Endothelial cell of umbilical vein (primary cell): ENCODE results near the gene RARRES2. TPM values are rescaled to one million over a fixed set of nuclear protein-coding genes. Genes with fewer than 3 reads are reported as not detected.

Experiments used
- BruUV-seq: library from RNA; stranded (reverse); fragments of 400-500 nt; replicated peaks from 2 replicates; lab custom pipeline; 2021; lab: Mats Ljungman, UMichigan
- CTCF ChIA-PET: fragments of 300-600, 350-600 bp; sonication (Branson Sonifier 250); formaldehyde crosslinking; loops from one replicate; lab custom pipeline; 2021; ENCODE audit warnings: antibody characterized with exemption, inconsistent platforms; lab: Charles Lee
- POLR2A ChIA-PET: fragments of 300-600, 350-600 bp; sonication (Branson Sonifier 250); formaldehyde crosslinking; loops from one replicate; lab custom pipeline; 2021; ENCODE audit warnings: antibody characterized with exemption, inconsistent platforms; lab: Charles Lee
- DNase-seq: peaks from one replicate; pipeline ENCODE4 v3.0.0-alpha.2; 2011; ENCODE audit warnings: low read depth, low spot score
- FAIRE-seq: peaks from 2 replicates; lab custom pipeline; 2011; peaks lifted over from hg19 to GRCh38; lab: Jason Lieb, UNC
- H2AFZ ChIP-seq: 2 replicates; pipeline ENCODE4 v1.6.0; 2012; ENCODE audit warnings: low read depth, low read length, control low read depth, inconsistent platforms
- H3K27ac ChIP-seq: 2 replicates; pipeline ENCODE4 v1.5.1; 2011; ENCODE audit warnings: low read depth, mild to moderate bottlenecking, control low read depth, low read length, moderate library complexity; ENCODE audit not compliant: insufficient read depth
- H3K27me3 ChIP-seq, 2 experiments: 2 replicates each; pipeline versions ENCODE4 v1.6.0 to v1.6.1; 2011; ENCODE audit warnings: low read length in 2 of 2, mixed read lengths in 1 of 2; ENCODE audit not compliant: control insufficient read depth in 2 of 2, insufficient read depth in 2 of 2
- H3K36me3 ChIP-seq, 2 experiments: 2 replicates in 1 of 2; 3 replicates in 1 of 2; pipeline ENCODE4 v1.5.1; 2011; ENCODE audit warnings: low read length in 2 of 2, mild to moderate bottlenecking in 1 of 2, moderate library complexity in 1 of 2; ENCODE audit not compliant: control insufficient read depth in 2 of 2, insufficient read depth in 2 of 2; ENCODE audit errors: extremely low read depth in 1 of 2
- H3K4me1 ChIP-seq: 3 replicates; pipeline ENCODE4 v1.5.1; 2011; ENCODE audit warnings: mild to moderate bottlenecking, low read length; ENCODE audit not compliant: control insufficient read depth, insufficient read depth; ENCODE audit errors: extremely low read depth
- H3K4me2 ChIP-seq: 2 replicates; pipeline ENCODE4 v1.6.1; 2011; ENCODE audit warnings: low read length, control low read depth, mixed read lengths; ENCODE audit not compliant: insufficient read depth
- H3K4me3 ChIP-seq, 3 experiments: fragments of 200-600 bp in 1 of 3; sonication (generic), shearing (Covaris generic) in 1 of 3; replicated peaks in 1 of 3; 2 replicates each; pipeline ENCODE4 v1.5.1; 2011 to 2016; ENCODE audit warnings: control low read depth in 3 of 3, low read length in 3 of 3, mild to moderate bottlenecking in 2 of 3, inconsistent platforms in 1 of 3, low read depth in 1 of 3, moderate library complexity in 1 of 3; ENCODE audit not compliant: insufficient read depth in 1 of 3
- H3K79me2 ChIP-seq: 2 replicates; pipeline ENCODE4 v1.6.0; 2012; ENCODE audit warnings: low read length, inconsistent platforms; ENCODE audit not compliant: control insufficient read depth, insufficient read depth
- H3K9ac ChIP-seq: replicated peaks from 2 replicates; pipeline ENCODE3; 2011; ENCODE audit warnings: low read length, control low read depth; ENCODE audit not compliant: insufficient read depth; ENCODE audit errors: extremely low read depth
- H3K9me1 ChIP-seq: replicated peaks from 3 replicates; pipeline ENCODE4 v1.6.0; 2011; ENCODE audit warnings: mild to moderate bottlenecking, low read length; ENCODE audit not compliant: control insufficient read depth, insufficient read depth; ENCODE audit errors: extremely low read depth
- H3K9me3 ChIP-seq: replicated peaks from 2 replicates; pipeline ENCODE4 v1.5.1; 2012; ENCODE audit warnings: low read length, inconsistent platforms; ENCODE audit not compliant: control insufficient read depth, insufficient read depth
- H4K20me1 ChIP-seq: replicated peaks from 2 replicates; pipeline ENCODE3; 2011; ENCODE audit warnings: mild to moderate bottlenecking, low read length; ENCODE audit not compliant: control insufficient read depth, insufficient read depth; ENCODE audit errors: extremely low read depth
- CTCF ChIP-seq, 2 donors: IDR thresholded peaks; 1 replicate in 1 of 2; 2 replicates in 1 of 2; pipeline ENCODE4 v1.5.1; 2011; ENCODE audit warnings: low read length in 2 of 2, mild to moderate bottlenecking in 2 of 2, moderate library complexity in 2 of 2, control low read depth in 1 of 2, inconsistent platforms in 1 of 2, low read depth in 1 of 2; ENCODE audit not compliant: insufficient read depth in 1 of 2; ENCODE audit errors: extremely low read depth in 1 of 2
- EZH2 ChIP-seq: IDR thresholded peaks from 2 replicates; pipeline ENCODE4 v1.6.1; 2012; ENCODE audit warnings: borderline replicate concordance, low read depth, mild to moderate bottlenecking, moderate library complexity, low read length, inconsistent platforms; ENCODE audit not compliant: severe bottlenecking
- FOS ChIP-seq: IDR thresholded peaks from 2 replicates; pipeline ENCODE4 v1.6.1; 2011; ENCODE audit warnings: mild to moderate bottlenecking, low read length, moderate library complexity, borderline replicate concordance; ENCODE audit not compliant: insufficient read depth
- GATA2 ChIP-seq: IDR thresholded peaks from 2 replicates; pipeline ENCODE4 v1.7.0; 2011; ENCODE audit warnings: low read depth, mild to moderate bottlenecking, moderate library complexity, mixed read lengths, low read length; ENCODE audit not compliant: insufficient read length, insufficient read depth
- JUN ChIP-seq: IDR thresholded peaks from 2 replicates; pipeline ENCODE4 v1.6.1; 2011; ENCODE audit warnings: borderline replicate concordance, low read depth; ENCODE audit not compliant: insufficient read length, insufficient read depth
- MAX ChIP-seq: IDR thresholded peaks from 2 replicates; pipeline ENCODE4 v1.6.1; 2011; ENCODE audit not compliant: insufficient read depth, insufficient read length
- MYC ChIP-seq: IDR thresholded peaks from one replicate; pipeline ENCODE4 v1.6.1; 2011; ENCODE audit warnings: mild to moderate bottlenecking, low read depth, low read length
- POLR2A ChIP-seq: IDR thresholded peaks from 2 replicates; pipeline ENCODE4 v1.6.1; 2012; ENCODE audit warnings: low read depth, mild to moderate bottlenecking, control low read depth, low read length
- POLR2AphosphoS5 ChIP-seq: IDR thresholded peaks from 2 replicates; pipeline ENCODE4 v1.6.1; 2012; ENCODE audit warnings: low read depth, mild to moderate bottlenecking, control low read depth, low read length, moderate library complexity; ENCODE audit not compliant: insufficient read depth
- dilution Hi-C: fragments of 300-500 bp; cut with MboI; formaldehyde crosslinking; loops from one replicate; pipeline ENCODE4 v1.15.0; 2019; ENCODE audit warnings: low sequenced_read_pairs; ENCODE audit not compliant: extremely low pct_ligation_motif_present
- intact Hi-C: fragments of 100-400 bp; cut with micrococcal nuclease; formaldehyde crosslinking; loops from one replicate; pipeline ENCODE4 v1.10.0; 2022
- polyA plus RNA-seq, 4 experiments: library from polyadenylated mRNA; depleted of rRNA in 3 of 4; stranded (reverse) in 3 of 4; unstranded in 1 of 4; fragments of >200 nt; gene quantifications; 2 replicates each; pipeline versions ENCODE4 v1.2.1 to v1.2.3, GENCODE V29; 2011 to 2012; ENCODE audit warnings: missing spikeins in 1 of 4
- total RNA-seq: library from RNA; stranded (reverse); gene quantifications from 2 replicates; pipeline ENCODE4 v1.2.3, GENCODE V29; 2021

RARRES2 gene
- total and polyA plus RNA-seq, 2 donors (not counting 3 experiments of a cell fraction or from before 2014, with no cell fraction given): not detected

GRCh38 chr7:150369748-150370501, 28.5 kb upstream of the RARRES2 start:
- Histone ChIP-seq H2AFZ (no peak overlapping the region), H3K9me1 (no peaks in the 10 kb centered on the region), H3K27ac (peak overlapping the region; percentile 57), H4K20me1 (no peaks in the 10 kb centered on the region), H3K9ac (peak overlapping the region; percentile 84), H3K4me1 (peaks cover 17% of the 10 kb centered on the region), H3K4me2 (peak overlapping the region; percentile 38), H3K36me3 (peaks cover 15 to 37% of the 10 kb centered on the region in 2 experiments), H3K4me3 (peak overlapping the region; percentile 49 to 79 (median 62)), H3K27me3 (no peaks in the 10 kb centered on the region), H3K79me2 (peaks cover 54% of the 10 kb centered on the region), H3K9me3 (no peaks in the 10 kb centered on the region)
- POLR2A ChIA-PET: interaction anchor here (2.4 kb wide), 1 partner anchor 9 kb away, joined by 13 read pairs; the partner anchor contains the start of gene ZNF775
- intact Hi-C loops: loop anchor here (1.0 to 10.0 kb wide), 4 partner anchors 9 to 622 kb away; partner anchors contain the start of genes GIMAP4, GIMAP6, NOS3 and ZNF775
- DNase-seq (peak; percentile 25), FAIRE-seq (no peak)
- CTCF ChIA-PET: interaction anchor here (0.7 to 2.5 kb wide), 11 partner anchors 9 to 619 kb away, joined by 3 to 16 read pairs (median 3); partner anchors contain the start of gene ZNF775
- TSS peak; percentile 14 for BruUV-seq
- TF ChIP-seq GATA2 (no peak), FOS (no peak), MYC (no peak), POLR2A (no peak), JUN (no peak), EZH2 (no peak), CTCF (IDR thresholded peaks at IDR 0.05; ENCODE audit: extremely low read depth in 1 of 2, insufficient read depth in 1 of 2, low read depth in 1 of 2, low read length in 2 of 2) (no peak), POLR2AphosphoS5 (no peak), MAX (no peak)
- dilution Hi-C loops: no loop called here
